H1 (cell line): ENCODE data around the gene LMAN2. TPM values are rescaled to one million over a fixed set of nuclear protein-coding genes. Genes with fewer than 3 reads are reported as not detected.

Experiments used
- CTCF ChIA-PET: fragments of 300-600 bp; sonication (Branson Sonifier 250); formaldehyde crosslinking; loops from one replicate; lab custom pipeline; 2021; ENCODE audit not compliant: partially characterized antibody; lab: Charles Lee
- POLR2A ChIA-PET: fragments of 300-600 bp; sonication (Branson Sonifier 250); formaldehyde crosslinking; loops from one replicate; lab custom pipeline; 2021; ENCODE audit warnings: inconsistent platforms; ENCODE audit not compliant: partially characterized antibody; lab: Charles Lee
- DNase-seq, 2 experiments: peaks; one replicate each; pipeline versions ENCODE4 v3.0.0 to v3.0.0-alpha.2; 2010 to 2022; ENCODE audit warnings: low spot score in 2 of 2, low read depth in 1 of 2, mixed read lengths in 1 of 2
- FAIRE-seq: peaks from 2 replicates; lab custom pipeline; 2011; peaks lifted over from hg19 to GRCh38; lab: Jason Lieb, UNC
- H2AFZ ChIP-seq: 2 replicates; pipeline ENCODE4 v1.8.1; 2012; ENCODE audit warnings: low read length, inconsistent platforms
- H2AK5ac ChIP-seq: 2 replicates; pipeline ENCODE4 v1.6.1; 2013; ENCODE audit warnings: low read depth, low read length
- H2BK120ac ChIP-seq: replicated peaks from 2 replicates; pipeline ENCODE3; 2013; ENCODE audit warnings: low read depth, low read length, inconsistent platforms
- H2BK12ac ChIP-seq: 2 replicates; pipeline ENCODE4 v1.6.1; 2013; ENCODE audit warnings: low read depth, low read length
- H2BK15ac ChIP-seq: 2 replicates; pipeline ENCODE4 v1.6.1; 2013; ENCODE audit warnings: low read length
- H2BK20ac ChIP-seq: 2 replicates; pipeline ENCODE4 v1.6.1; 2013; ENCODE audit warnings: low read length
- H2BK5ac ChIP-seq: 2 replicates; pipeline ENCODE4 v1.6.1; 2013; ENCODE audit warnings: low read depth, low read length
- H3K14ac ChIP-seq: 2 replicates; pipeline ENCODE4 v1.6.1; 2013; ENCODE audit warnings: inconsistent platforms; ENCODE audit not compliant: insufficient read length
- H3K18ac ChIP-seq: 2 replicates; pipeline ENCODE4 v1.6.1; 2013; ENCODE audit warnings: low read length; ENCODE audit errors: extremely low read depth
- H3K23ac ChIP-seq: 2 replicates; pipeline ENCODE4 v1.6.1; 2013; ENCODE audit warnings: inconsistent platforms; ENCODE audit not compliant: insufficient read length
- H3K23me2 ChIP-seq: 2 replicates; pipeline ENCODE4 v1.6.1; 2013; ENCODE audit warnings: low read depth, low read length
- H3K27ac ChIP-seq: 2 replicates; pipeline ENCODE4 v1.6.1; 2011; ENCODE audit warnings: low read depth, low read length, inconsistent platforms
- H3K27me3 ChIP-seq, 4 experiments: replicated peaks in 1 of 4; 1 replicate in 1 of 4; 2 replicates in 3 of 4; pipeline versions ENCODE4 v1.6.1 to v1.8.1; 2011 to 2013; ENCODE audit warnings: low read length in 3 of 4, mild to moderate bottlenecking in 3 of 4, inconsistent platforms in 2 of 4, mixed read lengths in 2 of 4, moderate library complexity in 1 of 4; ENCODE audit not compliant: control insufficient read depth in 3 of 4, insufficient read depth in 3 of 4; ENCODE audit errors: extremely low read depth in 1 of 4
- H3K36me3 ChIP-seq, 4 experiments: 2 replicates each; pipeline versions ENCODE4 v1.6.1 to v1.8.1; 2011 to 2013; ENCODE audit warnings: mild to moderate bottlenecking in 4 of 4, low read length in 3 of 4, moderate library complexity in 2 of 4, control low read depth in 1 of 4, inconsistent platforms in 1 of 4; ENCODE audit not compliant: insufficient read depth in 4 of 4, control insufficient read depth in 2 of 4
- H3K4ac ChIP-seq: replicated peaks from 2 replicates; pipeline ENCODE3; 2013; ENCODE audit warnings: low read length, low read depth, mixed read lengths, inconsistent platforms; ENCODE audit not compliant: insufficient read length
- H3K4me1 ChIP-seq, 4 experiments: replicated peaks in 1 of 4; 1 replicate in 1 of 4; 2 replicates in 3 of 4; pipeline versions ENCODE4 v1.6.1 to v1.8.1; 2011 to 2013; ENCODE audit warnings: low read length in 3 of 4, inconsistent platforms in 2 of 4, mixed read lengths in 1 of 4; ENCODE audit not compliant: insufficient read depth in 4 of 4, control insufficient read depth in 3 of 4
- H3K4me2 ChIP-seq, 2 experiments: 2 replicates each; pipeline versions ENCODE4 v1.6.1 to v1.8.1; 2011 to 2013; ENCODE audit warnings: low read depth in 2 of 2, low read length in 2 of 2, control low read depth in 1 of 2, inconsistent platforms in 1 of 2, mild to moderate bottlenecking in 1 of 2; ENCODE audit not compliant: insufficient read depth in 1 of 2
- H3K4me3 ChIP-seq, 4 experiments: fragments of 200-600, 300-600 bp in 1 of 4; sonication (generic), shearing (Covaris generic), sonication (Bioruptor Twin) in 1 of 4; 2 replicates each; pipeline versions ENCODE4 v1.5.1 to v1.8.1; 2011 to 2016; ENCODE audit warnings: low read length in 4 of 4, low read depth in 3 of 4, control low read depth in 2 of 4, inconsistent platforms in 2 of 4, mild to moderate bottlenecking in 2 of 4, mixed read lengths in 1 of 4, moderate library complexity in 1 of 4; ENCODE audit not compliant: insufficient read depth in 2 of 4; ENCODE audit errors: extremely low read depth in 1 of 4
- H3K56ac ChIP-seq: replicated peaks from 2 replicates; pipeline ENCODE3; 2013; ENCODE audit warnings: low read depth, mild to moderate bottlenecking, mixed read lengths, low read length, inconsistent platforms; ENCODE audit not compliant: insufficient read length
- H3K79me1 ChIP-seq: 2 replicates; pipeline ENCODE4 v1.6.1; 2013; ENCODE audit warnings: low read depth, low read length, control low read depth
- H3K79me2 ChIP-seq, 2 experiments: 2 replicates each; pipeline versions ENCODE4 v1.6.1 to v1.8.1; 2012 to 2013; ENCODE audit warnings: low read length in 2 of 2, mild to moderate bottlenecking in 2 of 2, inconsistent platforms in 1 of 2; ENCODE audit not compliant: insufficient read depth in 2 of 2, control insufficient read depth in 1 of 2
- H3K9ac ChIP-seq, 4 experiments: replicated peaks in 1 of 4; 1 replicate in 1 of 4; 2 replicates in 3 of 4; pipeline versions ENCODE4 v1.6.1 to v1.8.1; 2011 to 2013; ENCODE audit warnings: low read depth in 3 of 4, low read length in 3 of 4, control low read depth in 2 of 4, mild to moderate bottlenecking in 2 of 4, moderate library complexity in 2 of 4, inconsistent platforms in 1 of 4; ENCODE audit errors: extremely low read depth in 1 of 4
- H3K9me3 ChIP-seq, 2 experiments: 2 replicates each; pipeline versions ENCODE4 v1.6.1 to v1.8.1; 2012 to 2013; ENCODE audit warnings: mild to moderate bottlenecking in 2 of 2, moderate library complexity in 2 of 2, control low read depth in 1 of 2, inconsistent platforms in 1 of 2, low read depth in 1 of 2, low read length in 1 of 2, mixed read lengths in 1 of 2; ENCODE audit not compliant: insufficient read depth in 2 of 2
- H4K20me1 ChIP-seq, 2 experiments: replicated peaks in 1 of 2; 2 replicates each; pipeline versions ENCODE3 to v1.8.1; 2011 to 2013; ENCODE audit warnings: inconsistent platforms in 2 of 2, low read length in 2 of 2, mild to moderate bottlenecking in 1 of 2; ENCODE audit not compliant: insufficient read depth in 2 of 2, control insufficient read depth in 1 of 2
- H4K5ac ChIP-seq: 2 replicates; pipeline ENCODE4 v1.6.1; 2013; ENCODE audit warnings: low read length, low read depth, mixed read lengths, inconsistent platforms; ENCODE audit not compliant: insufficient read length
- H4K8ac ChIP-seq: 2 replicates; pipeline ENCODE4 v1.8.0; 2013; ENCODE audit warnings: mild to moderate bottlenecking, moderate library complexity, low read length, inconsistent platforms; ENCODE audit not compliant: insufficient read depth; ENCODE audit errors: extremely low read depth
- H4K91ac ChIP-seq: replicated peaks from 2 replicates; pipeline ENCODE3; 2013; ENCODE audit warnings: low read length, mixed read lengths, inconsistent platforms; ENCODE audit not compliant: insufficient read length
- PHF8 ChIP-seq: fragments of 200-600 bp; sonication (generic); conservative IDR thresholded peaks from 2 replicates; pipeline ENCODE4 v1.7.1; 2012; ENCODE audit warnings: low read depth, mild to moderate bottlenecking, inconsistent platforms, low read length, moderate library complexity
- SAP30 ChIP-seq: fragments of 300-600 bp; sonication (generic); IDR thresholded peaks from 2 replicates; pipeline ENCODE4 v1.7.1; 2012; ENCODE audit warnings: low read length, moderate library complexity, mild to moderate bottlenecking, inconsistent platforms; ENCODE audit not compliant: insufficient read depth, insufficient replicate concordance
- SIN3A ChIP-seq, 2 experiments: IDR thresholded peaks in 1 of 2; conservative IDR thresholded peaks in 1 of 2; 2 replicates each; pipeline ENCODE4 v1.6.1; 2011 to 2012; ENCODE audit warnings: low read length in 2 of 2, improper control_type of control experiment in 1 of 2, low read depth in 1 of 2, mild to moderate bottlenecking in 1 of 2
- TCF12 ChIP-seq: IDR thresholded peaks from 2 replicates; pipeline ENCODE4 v1.6.1; 2011; ENCODE audit warnings: low read depth, mild to moderate bottlenecking, low read length
- WGBS, 2 experiments: shearing (Covaris generic) in 1 of 2; methylation state at CpG; one replicate each; pipeline versions ENCODE4 v1.1.6 to v1.1.7; 2013 to 2015; ENCODE audit warnings: low lambda C conversion rate in 2 of 2, mixed read lengths in 2 of 2, inconsistent platforms in 1 of 2, low coverage in 1 of 2, missing lambda C conversion rate in 1 of 2; ENCODE audit not compliant: insufficient replicate concordance in 2 of 2, insufficient coverage in 1 of 2, insufficient read length in 1 of 2; ENCODE audit errors: extremely low coverage in 1 of 2, missing lambda C conversion rate in 1 of 2; 5-methylcytosine and 5-hydroxymethylcytosine counted together
- polyA plus RNA-seq, 7 experiments: library from polyadenylated mRNA; depleted of rRNA in 3 of 7; stranded (reverse) in 5 of 7; unstranded in 2 of 7; fragments of >200 nt in 5 of 7; fragments of 200-250 nt in 2 of 7; gene quantifications; 1 replicate in 5 of 7; 2 replicates in 1 of 7; 4 replicates in 1 of 7; pipeline versions ENCODE4 v1.2.1 to v1.2.3, GENCODE V29; 2011 to 2013; ENCODE audit warnings: missing spikeins in 2 of 7, mixed read lengths in 2 of 7
- total RNA-seq: library from RNA; stranded (reverse); fragmentation: NEBNext Ultra II Directional; extraction: Animal tissue kit (Norgen Biotek cat#: 25700); gene quantifications from 2 replicates; pipeline ENCODE4 v1.2.1, GENCODE V29; 2021

Gene LMAN2
- total and polyA plus RNA-seq, 2 of the 8 experiments (the other 6 are each of a cell fraction or from before 2014, with no cell fraction given): 116 to 225 TPM

GRCh38 chr5:177310757-177311391 lies 40.6 kb downstream of the LMAN2 start:
- DNase-seq (no peak), FAIRE-seq (no peak)
- Histone ChIP-seq H3K4ac (no peak overlapping the region), H4K91ac (no peak overlapping the region), H3K18ac (no peak overlapping the region; the same call in 1 of the 2 replicates), H4K5ac (no peak overlapping the region), H3K79me2 (no peaks in the 10 kb centered on the region), H3K4me2 (peak overlapping the region; percentile 97 to 99), H2BK15ac (no peak overlapping the region), H3K79me1 (no peaks in the 10 kb centered on the region), H2BK5ac (no peak overlapping the region), H3K14ac (no peak overlapping the region), H3K27ac (no peak overlapping the region), H3K23ac (no peak overlapping the region), H3K9ac (no peak overlapping the region), H2AK5ac (no peak overlapping the region), H3K27me3 (no peaks in the 10 kb centered on the region), H3K9me3 (no peaks in the 10 kb centered on the region), H3K23me2 (peaks cover 11% of the 10 kb centered on the region), H3K36me3 (peaks cover 0 to 11% (median 8%) of the 10 kb centered on the region in 4 experiments; a peak in 5 of 8 replicates), H2AFZ (no peak overlapping the region), H2BK12ac (no peak overlapping the region), H4K8ac (no peak overlapping the region), H3K56ac (no peak overlapping the region), H2BK20ac (no peak overlapping the region), H4K20me1 (peaks cover 0 to 11% of the 10 kb centered on the region in 2 experiments), H2BK120ac (no peak overlapping the region), H3K4me3 (peak overlapping the region; percentile 19 to 70 (median 58); a peak in 6 of 8 replicates), H3K4me1 (peaks cover 0 to 19% (median 14%) of the 10 kb centered on the region in 4 experiments; a peak in 6 of 7 replicates)
- TF ChIP-seq PHF8 (no peak), SAP30 (peak; percentile 59), TCF12 (peak; percentile 82; the same call in 1 of the 2 replicates), SIN3A (conservative IDR thresholded peaks at IDR 0.05 in 1 of 2, IDR thresholded peaks at IDR 0.05 in 1 of 2; ENCODE audit: low read depth in 1 of 2, low read length in 2 of 2) (peak; percentile 86 to 88)
- ChIA-PET CTCF (interaction anchor here (1.0 to 16.6 kb wide), 25 partner anchors 8 to 496 kb away, joined by 3 to 251 read pairs (median 8); partner anchors contain the start of genes GRK6 and PRR7), POLR2A (interaction anchor here (0.7 to 6.0 kb wide), 15 partner anchors 9 to 195 kb away, joined by 3 to 26 read pairs (median 4); partner anchors contain the start of genes LMAN2, PRELID1, PRR7 and RAB24)
- WGBS, 2 experiments: 26% methylated on average over 20 of the region's 20 CpGs; no CpG with 5 or more reads in 1 of the 2 experiments
